ENCODE measurements around the gene USH2A.

USH2A gene

GRCh38 chr1:215772151-215772550, 651.1 kb downstream of the USH2A start:
- DNase-seq, result no peak

GRCh38 chr1:215768303-215768702, 654.9 kb downstream of the USH2A start:
- no peak for DNase-seq

- no peak for DNase-seq
Measured at GRCh38 chr1:215767761-215768160, 655.5 kb downstream of the USH2A start.

GRCh38 chr1:215766521-215766920, 656.7 kb downstream of the USH2A start:
- no peak for DNase-seq

GRCh38 chr1:215765833-215766232, 657.4 kb downstream of the USH2A start:
- DNase-seq, result no peak

GRCh38 chr1:215761446-215761845, 661.8 kb downstream of the USH2A start:
- DNase-seq, result no peak

GRCh38 chr1:215754112-215754511, 669.1 kb downstream of the USH2A start:
- no peak for DNase-seq

- DNase-seq, result no peak
Measured at GRCh38 chr1:215749414-215749813, 673.8 kb downstream of the USH2A start.

- no peak for DNase-seq
Measured at GRCh38 chr1:215748431-215748830, 674.8 kb downstream of the USH2A start.

GRCh38 chr1:215744419-215744818, 678.8 kb downstream of the USH2A start:
- no peak for DNase-seq

GRCh38 chr1:215739025-215739424, 684.2 kb downstream of the USH2A start:
- DNase-seq, result no peak

- DNase-seq, result no peak
Measured at GRCh38 chr1:215731699-215732098, 691.5 kb downstream of the USH2A start.

GRCh38 chr1:215730600-215730999, 692.6 kb downstream of the USH2A start:
- no peak for DNase-seq

GRCh38 chr1:215728169-215728568, 695.1 kb downstream of the USH2A start:
- DNase-seq, result no peak

GRCh38 chr1:215720126-215720525, 703.1 kb downstream of the USH2A start:
- DNase-seq, result no peak

GRCh38 chr1:215719552-215719951, 703.7 kb downstream of the USH2A start:
- DNase-seq, result no peak

- DNase-seq, result no peak
Measured at GRCh38 chr1:215718575-215719287, 704.5 kb downstream of the USH2A start.

GRCh38 chr1:215717677-215718426, 705.4 kb downstream of the USH2A start:
- no peak for DNase-seq

GRCh38 chr1:215710899-215711225, 712.4 kb downstream of the USH2A start:
- DNase-seq, result no peak

- no peak for DNase-seq
Measured at GRCh38 chr1:215710036-215710898, 713.0 kb downstream of the USH2A start.

- DNase-seq, result no peak
Measured at GRCh38 chr1:215704089-215704860, 719.0 kb downstream of the USH2A start.

GRCh38 chr1:215682232-215682631, 741.0 kb downstream of the USH2A start:
- no peak for DNase-seq

GRCh38 chr1:215681041-215681440, 742.2 kb downstream of the USH2A start:
- DNase-seq, result no peak
